K562 (cell line): Measurements from ENCODE around the gene PRXL2A. TPM values are rescaled to one million over a fixed set of nuclear protein-coding genes. Genes with fewer than 3 reads are reported as not detected.
A peak's percentile ranks its signal among the peaks of the same experiment; 100 is the strongest.

ENCODE experiments used
- ATF1 ChIP-seq, 2 experiments: fragments of 450-650 bp in 1 of 2; IDR thresholded peaks; 2 replicates each; pipeline ENCODE4 v1.6.1; 2016; ENCODE audit warnings: missing compliant biosample characterization in 1 of 2, missing genetic modification characterization in 1 of 2
- MIER1 ChIP-seq: fragments of 450-650 bp; IDR thresholded peaks from 2 replicates; pipeline ENCODE4 v1.6.1; 2016; ENCODE audit warnings: antibody characterized with exemption, mild to moderate bottlenecking, low read depth
- MTA2 ChIP-seq: fragments of 450-650 bp; IDR thresholded peaks from 2 replicates; pipeline ENCODE4 v1.6.1; 2016; ENCODE audit warnings: low read depth
- NR3C1 ChIP-seq: sonication (generic); formaldehyde crosslinking; IDR thresholded peaks from 2 replicates; pipeline ENCODE4 v1.8.1; 2022; ENCODE audit warnings: missing genetic modification reagents
- NRF1 ChIP-seq, 2 experiments: fragments of 450-650 bp; IDR thresholded peaks in 1 of 2; conservative IDR thresholded peaks in 1 of 2; 2 replicates each; pipeline ENCODE4 v1.6.1; 2014; ENCODE audit warnings: mild to moderate bottlenecking in 2 of 2
- RBM25 ChIP-seq: fragments of 200-400 bp; formaldehyde crosslinking; IDR thresholded peaks from 2 replicates; pipeline ENCODE4 v1.6.1; 2018; ENCODE audit warnings: low read length, low read depth, moderate library complexity; ENCODE audit not compliant: severe bottlenecking
- SLC30A9 ChIP-seq: fragments of 250-450 bp; sonication (Bioruptor Pico); IDR thresholded peaks from 2 replicates; pipeline ENCODE4 v1.8.0; 2022; ENCODE audit warnings: mild to moderate bottlenecking, moderate library complexity
- SMARCC2 ChIP-seq: fragments of 450-650 bp; IDR thresholded peaks from 2 replicates; pipeline ENCODE4 v1.6.1; 2017; ENCODE audit warnings: antibody characterized with exemption, moderate library complexity, mild to moderate bottlenecking, low read depth
- SMARCE1 ChIP-seq: fragments of 450-650 bp; IDR thresholded peaks from 2 replicates; pipeline ENCODE4 v1.7.1; 2016; ENCODE audit warnings: mild to moderate bottlenecking
- SREBF1 ChIP-seq: fragments of 150-350 bp; IDR thresholded peaks from 2 replicates; pipeline ENCODE4 v1.6.1; 2014; ENCODE audit warnings: antibody characterized with exemption, low read depth, low read length, borderline replicate concordance
- ZFP36 ChIP-seq: fragments of 150-350 bp; IDR thresholded peaks from 2 replicates; pipeline ENCODE4 v1.6.1; 2018; ENCODE audit warnings: low read length, low read depth; ENCODE audit not compliant: partially characterized antibody
- polyA plus RNA-seq, 8 experiments: library from polyadenylated mRNA; depleted of rRNA in 4 of 8; stranded (reverse) in 5 of 8; unstranded in 3 of 8; fragments of >200 nt; fragmentation: Nextera tagmentation in 2 of 8; fragmentation: Illumina TruSeq in 1 of 8; extraction: Ambion mirVana in 2 of 8; extraction: Trizol in 1 of 8; gene quantifications; 2 replicates each; pipeline versions ENCODE4 v1.2.1 to v1.2.3, GENCODE V29; 2011 to 2014; ENCODE audit warnings: inconsistent platforms in 1 of 8, missing spikeins in 1 of 8
- total RNA-seq, 7 experiments: library from RNA; depleted of rRNA in 6 of 7; stranded (reverse); fragments of >200 nt in 6 of 7; fragmentation: Illumina TruSeq in 2 of 7; extraction: Trizol in 2 of 7; gene quantifications; 2 replicates each; pipeline versions ENCODE4 v1.2.1 to v1.2.3, GENCODE V29; 2011 to 2021; ENCODE audit warnings: low replicate concordance in 1 of 7
- TF ChIP-seq, protein P1 (sequence below): fragments of 250-450 bp; sonication (Bioruptor Pico); IDR thresholded peaks from 2 replicates; pipeline ENCODE4 v1.8.0; 2022; ENCODE audit warnings: inconsistent platforms
- TF ChIP-seq, protein P2 (sequence below): IDR thresholded peaks from 3 replicates; pipeline ENCODE4 v1.6.1; 2011; ENCODE audit warnings: borderline replicate concordance, mild to moderate bottlenecking; ENCODE audit not compliant: insufficient read length, insufficient read depth
- TF ChIP-seq, protein P3 (sequence below), 3 experiments: fragments of 200-800 bp in 1 of 3; fragments of 250-450 bp in 1 of 3; fragments of 450-650 bp in 1 of 3; sonication (Bioruptor Pico) in 1 of 3; sonication (Bioruptor generic) in 1 of 3; formaldehyde crosslinking in 1 of 3; IDR thresholded peaks; 2 replicates each; pipeline versions ENCODE4 v1.6.1 to v1.8.0; 2016 to 2022; ENCODE audit warnings: mild to moderate bottlenecking in 2 of 3, missing genetic modification characterization in 2 of 3, missing compliant biosample characterization in 1 of 3, moderate library complexity in 1 of 3
- TF ChIP-seq, protein P4 (sequence below): sonication (generic); formaldehyde crosslinking; IDR thresholded peaks from 2 replicates; pipeline ENCODE4 v1.9.0; 2022; ENCODE audit warnings: mild to moderate bottlenecking, missing genetic modification reagents
- TF ChIP-seq, protein P5 (sequence below): IDR thresholded peaks from 2 replicates; pipeline ENCODE4 v1.6.1; 2014; ENCODE audit warnings: antibody characterized with exemption
- TF ChIP-seq, protein P6 (sequence below): sonication (generic); formaldehyde crosslinking; IDR thresholded peaks from 2 replicates; pipeline ENCODE4 v1.8.0; 2023; ENCODE audit warnings: mild to moderate bottlenecking, missing genetic modification reagents

The PRXL2A gene
- total and polyA plus RNA-seq, 9 of the 15 experiments (the other 6 are each of a cell fraction or from before 2014, with no cell fraction given), result 0.14 to 1.2 (median 0.75) TPM

DNA sequence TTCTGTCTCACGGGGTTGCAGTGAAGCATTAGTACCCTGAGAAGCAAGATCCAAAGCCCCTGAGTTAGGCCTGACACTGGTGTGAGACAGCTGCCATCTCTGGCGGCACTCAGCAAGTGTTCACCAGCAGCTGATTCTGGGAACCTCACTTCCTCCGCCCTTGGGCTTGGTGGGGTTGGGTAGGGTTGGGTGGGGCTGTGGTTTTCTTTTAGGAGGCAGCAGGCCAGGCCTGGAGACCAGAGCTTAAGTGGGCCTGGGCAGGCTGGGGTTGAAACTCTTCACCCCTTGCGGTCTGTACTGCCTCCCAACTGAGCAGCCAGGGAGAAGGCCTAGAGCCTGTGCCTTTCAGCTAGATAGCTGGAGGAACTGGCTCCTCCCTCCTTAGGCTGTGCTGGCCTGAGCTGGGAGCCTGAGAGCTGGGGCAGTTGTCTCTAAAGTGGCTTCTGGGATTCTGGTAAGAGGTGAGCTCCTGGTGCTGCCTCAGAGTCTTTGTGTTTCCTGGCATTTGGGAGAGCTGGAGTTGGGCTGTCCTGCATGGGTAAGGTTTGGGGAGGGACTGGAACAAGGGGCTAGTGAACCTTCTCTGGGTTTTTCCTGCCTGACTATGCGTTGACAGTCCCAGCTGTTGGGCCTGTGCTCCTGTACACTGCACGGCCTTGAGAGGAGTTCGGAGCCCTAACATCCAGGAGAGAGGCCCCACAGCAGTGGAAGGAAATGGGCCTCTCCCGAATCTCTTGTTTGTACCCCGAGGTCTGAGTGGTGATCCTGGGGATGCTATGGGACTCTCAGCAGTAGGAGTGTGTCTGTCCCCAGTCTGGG is 50.9 kb downstream of the PRXL2A start (continued):
- TF ChIP-seq SMARCC2, result no peak
- peak; percentile 52 to 56 for TF ChIP-seq NRF1 (conservative IDR thresholded peaks at IDR 0.05 in 1 of 2, IDR thresholded peaks at IDR 0.05 in 1 of 2)
- no peak for TF ChIP-seq RBM25
- TF ChIP-seq SMARCE1, result 0 out of 2 replicates have a peak, but pooled peaks have one; percentile 44
- TF ChIP-seq, protein P1, sequence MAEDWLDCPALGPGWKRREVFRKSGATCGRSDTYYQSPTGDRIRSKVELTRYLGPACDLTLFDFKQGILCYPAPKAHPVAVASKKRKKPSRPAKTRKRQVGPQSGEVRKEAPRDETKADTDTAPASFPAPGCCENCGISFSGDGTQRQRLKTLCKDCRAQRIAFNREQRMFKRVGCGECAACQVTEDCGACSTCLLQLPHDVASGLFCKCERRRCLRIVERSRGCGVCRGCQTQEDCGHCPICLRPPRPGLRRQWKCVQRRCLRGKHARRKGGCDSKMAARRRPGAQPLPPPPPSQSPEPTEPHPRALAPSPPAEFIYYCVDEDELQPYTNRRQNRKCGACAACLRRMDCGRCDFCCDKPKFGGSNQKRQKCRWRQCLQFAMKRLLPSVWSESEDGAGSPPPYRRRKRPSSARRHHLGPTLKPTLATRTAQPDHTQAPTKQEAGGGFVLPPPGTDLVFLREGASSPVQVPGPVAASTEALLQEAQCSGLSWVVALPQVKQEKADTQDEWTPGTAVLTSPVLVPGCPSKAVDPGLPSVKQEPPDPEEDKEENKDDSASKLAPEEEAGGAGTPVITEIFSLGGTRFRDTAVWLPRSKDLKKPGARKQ (CRISPR knock-in tag), result no peak
- no peak for TF ChIP-seq ATF1 (CRISPR knock-in tag; IDR thresholded peaks at IDR 0.05)
- TF ChIP-seq ATF1 (tag; IDR thresholded peaks at IDR 0.05), result no peak
- no peak for TF ChIP-seq MIER1
- TF ChIP-seq, protein P2, sequence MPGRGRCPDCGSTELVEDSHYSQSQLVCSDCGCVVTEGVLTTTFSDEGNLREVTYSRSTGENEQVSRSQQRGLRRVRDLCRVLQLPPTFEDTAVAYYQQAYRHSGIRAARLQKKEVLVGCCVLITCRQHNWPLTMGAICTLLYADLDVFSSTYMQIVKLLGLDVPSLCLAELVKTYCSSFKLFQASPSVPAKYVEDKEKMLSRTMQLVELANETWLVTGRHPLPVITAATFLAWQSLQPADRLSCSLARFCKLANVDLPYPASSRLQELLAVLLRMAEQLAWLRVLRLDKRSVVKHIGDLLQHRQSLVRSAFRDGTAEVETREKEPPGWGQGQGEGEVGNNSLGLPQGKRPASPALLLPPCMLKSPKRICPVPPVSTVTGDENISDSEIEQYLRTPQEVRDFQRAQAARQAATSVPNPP, result no peak
- TF ChIP-seq, protein P3, sequence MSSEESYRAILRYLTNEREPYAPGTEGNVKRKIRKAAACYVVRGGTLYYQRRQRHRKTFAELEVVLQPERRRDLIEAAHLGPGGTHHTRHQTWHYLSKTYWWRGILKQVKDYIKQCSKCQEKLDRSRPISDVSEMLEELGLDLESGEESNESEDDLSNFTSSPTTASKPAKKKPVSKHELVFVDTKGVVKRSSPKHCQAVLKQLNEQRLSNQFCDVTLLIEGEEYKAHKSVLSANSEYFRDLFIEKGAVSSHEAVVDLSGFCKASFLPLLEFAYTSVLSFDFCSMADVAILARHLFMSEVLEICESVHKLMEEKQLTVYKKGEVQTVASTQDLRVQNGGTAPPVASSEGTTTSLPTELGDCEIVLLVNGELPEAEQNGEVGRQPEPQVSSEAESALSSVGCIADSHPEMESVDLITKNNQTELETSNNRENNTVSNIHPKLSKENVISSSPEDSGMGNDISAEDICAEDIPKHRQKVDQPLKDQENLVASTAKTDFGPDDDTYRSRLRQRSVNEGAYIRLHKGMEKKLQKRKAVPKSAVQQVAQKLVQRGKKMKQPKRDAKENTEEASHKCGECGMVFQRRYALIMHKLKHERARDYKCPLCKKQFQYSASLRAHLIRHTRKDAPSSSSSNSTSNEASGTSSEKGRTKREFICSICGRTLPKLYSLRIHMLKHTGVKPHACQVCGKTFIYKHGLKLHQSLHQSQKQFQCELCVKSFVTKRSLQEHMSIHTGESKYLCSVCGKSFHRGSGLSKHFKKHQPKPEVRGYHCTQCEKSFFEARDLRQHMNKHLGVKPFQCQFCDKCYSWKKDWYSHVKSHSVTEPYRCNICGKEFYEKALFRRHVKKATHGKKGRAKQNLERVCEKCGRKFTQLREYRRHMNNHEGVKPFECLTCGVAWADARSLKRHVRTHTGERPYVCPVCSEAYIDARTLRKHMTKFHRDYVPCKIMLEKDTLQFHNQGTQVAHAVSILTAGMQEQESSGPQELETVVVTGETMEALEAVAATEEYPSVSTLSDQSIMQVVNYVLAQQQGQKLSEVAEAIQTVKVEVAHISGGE (CRISPR knock-in tag; IDR thresholded peaks at IDR 0.05), result no peak
- TF ChIP-seq, protein P4, sequence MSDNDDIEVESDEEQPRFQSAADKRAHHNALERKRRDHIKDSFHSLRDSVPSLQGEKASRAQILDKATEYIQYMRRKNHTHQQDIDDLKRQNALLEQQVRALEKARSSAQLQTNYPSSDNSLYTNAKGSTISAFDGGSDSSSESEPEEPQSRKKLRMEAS (CRISPR knock-in tag), result peak; percentile 61; the same call in 1 of the 2 replicates
- TF ChIP-seq SREBF1, result no peak
- TF ChIP-seq, protein P5, sequence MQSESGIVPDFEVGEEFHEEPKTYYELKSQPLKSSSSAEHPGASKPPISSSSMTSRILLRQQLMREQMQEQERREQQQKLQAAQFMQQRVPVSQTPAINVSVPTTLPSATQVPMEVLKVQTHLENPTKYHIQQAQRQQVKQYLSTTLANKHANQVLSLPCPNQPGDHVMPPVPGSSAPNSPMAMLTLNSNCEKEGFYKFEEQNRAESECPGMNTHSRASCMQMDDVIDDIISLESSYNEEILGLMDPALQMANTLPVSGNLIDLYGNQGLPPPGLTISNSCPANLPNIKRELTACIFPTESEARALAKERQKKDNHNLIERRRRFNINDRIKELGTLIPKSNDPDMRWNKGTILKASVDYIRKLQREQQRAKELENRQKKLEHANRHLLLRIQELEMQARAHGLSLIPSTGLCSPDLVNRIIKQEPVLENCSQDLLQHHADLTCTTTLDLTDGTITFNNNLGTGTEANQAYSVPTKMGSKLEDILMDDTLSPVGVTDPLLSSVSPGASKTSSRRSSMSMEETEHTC, result no peak
- TF ChIP-seq SLC30A9, result no peak
- TF ChIP-seq, protein P6, sequence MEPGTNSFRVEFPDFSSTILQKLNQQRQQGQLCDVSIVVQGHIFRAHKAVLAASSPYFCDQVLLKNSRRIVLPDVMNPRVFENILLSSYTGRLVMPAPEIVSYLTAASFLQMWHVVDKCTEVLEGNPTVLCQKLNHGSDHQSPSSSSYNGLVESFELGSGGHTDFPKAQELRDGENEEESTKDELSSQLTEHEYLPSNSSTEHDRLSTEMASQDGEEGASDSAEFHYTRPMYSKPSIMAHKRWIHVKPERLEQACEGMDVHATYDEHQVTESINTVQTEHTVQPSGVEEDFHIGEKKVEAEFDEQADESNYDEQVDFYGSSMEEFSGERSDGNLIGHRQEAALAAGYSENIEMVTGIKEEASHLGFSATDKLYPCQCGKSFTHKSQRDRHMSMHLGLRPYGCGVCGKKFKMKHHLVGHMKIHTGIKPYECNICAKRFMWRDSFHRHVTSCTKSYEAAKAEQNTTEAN (CRISPR knock-in tag), result no peak
- no peak for TF ChIP-seq NR3C1 (CRISPR knock-in tag)
- TF ChIP-seq ZFP36, result peak; percentile 4
- TF ChIP-seq MTA2, result no peak
